ENCODE results near the gene MCTP2.
"Not testable (repeated sequence)": the region's sequence is repeated elsewhere in the genome, so short reads cannot be mapped to it uniquely, and the experiment has no call there.

The MCTP2 gene

GRCh38 chr15:94457661-94458060, 226.3 kb downstream of the MCTP2 start:
- no peak for DNase-seq

DNA sequence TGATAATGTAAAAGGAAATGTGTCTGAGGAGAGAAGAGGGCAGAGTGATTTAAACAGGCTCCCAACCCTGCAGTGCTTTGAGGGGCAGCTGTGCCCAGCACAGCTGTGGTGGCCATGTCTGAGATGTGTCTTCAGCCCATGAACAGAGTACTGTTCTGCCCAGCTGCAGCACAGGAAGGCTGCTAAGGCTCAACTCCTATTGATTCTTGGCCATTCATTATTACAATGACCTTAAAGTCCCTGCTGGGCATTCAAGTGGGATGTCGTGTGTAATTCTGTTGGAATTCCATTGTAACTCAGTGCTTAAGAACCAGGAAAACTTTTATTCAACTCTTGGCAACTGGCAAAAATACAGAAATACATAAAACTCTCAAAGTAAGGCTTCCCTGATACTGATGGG, 229.3 kb downstream of the MCTP2 start:
- no peak for DNase-seq

GRCh38 chr15:94467034-94467433, 235.7 kb downstream of the MCTP2 start:
- DNase-seq = no peak

GRCh38 chr15:94470492-94470891, 239.1 kb downstream of the MCTP2 start:
- DNase-seq = no peak

GRCh38 chr15:94476686-94477085, 245.3 kb downstream of the MCTP2 start:
- no peak for DNase-seq

DNA sequence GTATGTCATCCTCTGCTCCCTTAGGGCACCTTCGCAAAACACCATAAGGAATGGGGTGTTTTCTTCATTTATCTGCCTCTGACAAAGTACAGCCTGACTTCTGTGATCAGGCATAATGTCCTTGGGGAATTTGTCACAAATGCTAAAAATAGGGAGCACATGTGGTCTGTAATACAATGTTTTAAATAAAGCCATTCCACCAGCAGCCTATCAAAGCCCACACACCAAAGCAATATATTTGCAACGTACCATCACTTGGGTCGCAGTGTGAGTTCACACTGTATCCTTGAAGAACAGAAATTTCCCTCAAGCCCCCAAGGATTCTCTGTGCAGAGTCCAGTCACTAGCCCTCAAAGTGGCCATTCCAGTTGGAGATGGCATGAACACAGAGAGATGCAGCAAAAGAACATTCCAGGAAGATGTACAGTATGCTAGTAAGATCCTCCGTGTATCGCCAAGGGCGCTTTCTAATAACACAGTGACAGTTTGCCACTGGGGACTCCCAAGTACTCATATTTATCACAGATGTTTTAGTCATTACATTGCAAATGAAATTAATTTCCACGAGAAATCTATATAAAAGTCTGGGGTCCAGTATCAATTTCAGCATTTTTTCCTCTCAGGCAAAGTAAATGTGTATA, 246.7 kb downstream of the MCTP2 start:
- DNase-seq = no peak

GRCh38 chr15:94478763-94479162, 247.4 kb downstream of the MCTP2 start:
- DNase-seq = no peak

DNA sequence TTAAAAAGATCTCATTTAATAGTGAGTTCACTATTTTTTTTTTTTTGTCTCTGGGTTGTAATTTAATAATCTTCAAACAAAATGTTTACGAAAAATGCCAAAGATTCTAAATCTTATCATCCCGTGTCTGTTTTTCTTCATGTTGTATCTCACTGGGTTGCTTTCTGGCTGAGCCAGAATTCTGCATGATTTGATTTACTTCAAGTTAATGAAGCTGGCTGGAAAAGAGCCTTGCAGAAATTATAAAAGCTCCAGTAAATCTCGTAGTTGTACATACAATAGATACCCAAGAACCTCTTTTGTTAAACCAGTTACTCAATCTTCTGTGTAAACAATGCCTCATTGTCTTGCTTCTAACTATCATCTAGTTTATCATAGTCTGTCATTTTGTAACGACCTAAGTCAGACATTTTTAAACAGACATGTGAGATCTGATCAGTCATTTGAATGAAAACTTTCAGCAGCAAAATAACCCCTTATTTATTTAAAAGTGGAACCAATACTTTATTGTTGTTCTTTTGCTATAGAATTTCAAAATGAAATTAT, 249.0 kb downstream of the MCTP2 start:
- DNase-seq = no peak

DNA sequence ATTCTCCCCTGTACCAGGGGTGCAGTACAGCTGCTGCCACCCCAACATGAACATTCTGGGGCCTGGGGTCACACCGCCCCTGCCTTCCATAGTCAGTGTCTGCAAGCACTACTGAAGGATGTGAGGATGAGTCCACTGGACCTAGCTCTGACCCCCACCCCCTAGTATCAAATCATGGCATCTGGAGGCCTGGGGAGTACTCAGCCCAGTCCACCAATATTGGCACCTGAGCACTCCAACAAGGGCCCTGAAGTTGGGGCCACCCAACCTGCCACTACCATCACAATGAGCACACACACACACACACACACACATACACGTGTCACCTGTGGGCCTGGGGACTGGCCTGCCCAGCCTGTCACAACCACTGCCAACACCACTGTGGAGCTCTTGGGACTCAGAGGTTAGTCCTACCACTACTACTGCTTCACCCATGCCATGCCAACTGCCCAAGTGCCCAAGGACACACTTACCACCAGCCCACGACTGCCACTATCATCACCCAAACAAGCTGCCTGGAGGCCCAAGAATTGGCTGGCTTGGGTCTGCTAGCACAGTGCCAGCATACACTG, 253.9 kb downstream of the MCTP2 start:
- no peak for DNase-seq

DNA sequence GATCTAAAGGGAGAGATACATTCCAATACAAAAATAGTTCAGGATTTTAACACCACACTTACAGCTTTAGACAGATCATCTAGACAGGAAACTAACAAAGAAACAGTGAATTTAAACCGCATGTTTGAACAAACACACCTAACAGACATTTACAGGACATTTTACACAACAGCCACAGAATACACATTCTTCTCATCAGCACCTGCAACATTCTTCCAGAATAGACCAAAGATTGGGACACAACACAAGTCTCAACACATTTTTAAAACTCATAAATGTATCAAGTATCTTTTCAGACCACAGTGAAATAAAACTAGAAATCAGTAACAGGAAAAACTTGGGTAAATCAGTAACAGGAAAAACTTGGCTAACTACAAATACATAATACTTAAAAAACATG, 256.3 kb downstream of the MCTP2 start:
- DNase-seq = no peak

DNA sequence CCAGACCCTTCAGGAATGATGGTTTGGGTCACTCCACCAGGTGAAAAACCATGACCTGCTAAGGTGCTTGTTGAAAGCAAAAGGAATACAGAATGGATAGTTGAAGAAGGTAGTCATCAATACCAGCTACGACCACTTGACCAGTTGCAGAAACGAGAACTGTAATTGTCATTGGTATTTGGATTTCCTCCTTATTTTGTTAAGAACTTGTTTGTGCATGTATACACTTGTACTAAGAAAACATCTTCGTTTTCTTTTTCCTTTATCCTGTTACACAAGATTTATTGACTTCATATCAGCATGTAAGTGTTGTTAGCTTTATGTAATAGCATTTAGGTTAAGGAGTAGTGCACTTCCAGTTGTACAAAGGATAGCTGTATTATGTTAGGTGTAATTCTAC, 261.8 kb downstream of the MCTP2 start:
- DNase-seq = no peak

GRCh38 chr15:94493586-94493985, 262.2 kb downstream of the MCTP2 start:
- DNase-seq = not testable (repeated sequence)

DNA sequence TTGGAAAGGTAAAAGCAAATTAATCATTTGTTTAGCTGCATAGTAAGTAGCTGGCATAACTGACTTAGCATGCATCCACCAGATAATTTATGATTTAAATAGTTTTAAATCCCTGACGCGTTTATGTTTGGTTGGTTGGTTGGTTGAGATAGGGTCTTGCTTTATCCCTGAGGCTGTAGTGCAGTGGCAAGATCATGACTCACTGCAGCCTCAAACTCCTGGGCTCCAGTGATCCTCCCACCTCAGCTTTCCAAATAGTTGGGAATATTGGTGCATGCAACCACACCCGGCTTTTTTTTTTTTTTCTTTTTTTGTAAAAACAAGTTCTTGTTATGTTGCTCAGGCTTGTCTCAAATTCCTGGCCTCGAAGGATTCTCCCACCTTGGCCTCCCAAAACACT, 263.4 kb downstream of the MCTP2 start:
- DNase-seq = no peak

DNA sequence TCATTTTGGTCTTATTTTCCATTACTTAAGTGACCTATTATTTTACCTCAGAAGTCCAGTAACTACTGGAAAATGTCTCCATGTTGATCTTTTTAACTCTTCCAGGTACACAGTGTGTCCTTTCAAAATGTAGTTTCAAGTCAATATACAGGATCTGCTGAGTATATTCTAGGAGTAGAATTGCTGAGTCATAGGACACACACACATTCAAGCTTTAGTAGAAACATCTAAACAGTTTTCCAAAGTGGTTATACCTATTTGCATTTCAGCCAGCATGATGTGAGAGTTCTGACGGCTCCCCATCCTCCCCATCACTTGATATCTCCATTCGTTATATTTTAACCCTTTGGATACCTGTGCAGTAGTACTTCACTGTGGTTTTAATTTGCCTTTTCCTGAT, 271.9 kb downstream of the MCTP2 start:
- DNase-seq = no peak

- no peak for DNase-seq
These were observed 277.9 kb downstream of the MCTP2 start for GRCh38 chr15:94509259-94509658.

- no peak for DNase-seq
These were observed 290.8 kb downstream of the MCTP2 start for GRCh38 chr15:94522125-94522524.

DNA sequence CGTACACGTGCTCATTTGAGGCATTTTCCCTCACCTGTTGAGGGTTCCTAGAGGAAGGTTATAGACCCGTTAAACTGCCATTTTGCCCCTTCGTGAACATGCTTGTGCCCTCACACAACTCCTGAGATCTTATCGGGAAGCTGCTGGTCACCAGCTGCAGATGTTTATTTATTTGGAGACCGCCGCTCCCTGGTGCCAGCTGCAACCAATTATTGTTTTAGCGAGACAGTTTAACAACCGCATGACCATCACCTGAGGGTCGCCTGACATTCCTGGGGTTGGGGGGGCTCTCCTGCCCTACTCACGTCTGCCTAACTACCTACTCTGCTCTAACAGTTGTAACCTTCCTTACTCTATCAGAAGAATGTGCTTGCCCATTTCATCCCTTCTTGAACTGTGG, 292.5 kb downstream of the MCTP2 start:
- no peak for DNase-seq

GRCh38 chr15:94524565-94524964, 293.2 kb downstream of the MCTP2 start:
- DNase-seq = no peak

GRCh38 chr15:94526071-94526689, 294.8 kb downstream of the MCTP2 start:
- no peak for DNase-seq

DNA sequence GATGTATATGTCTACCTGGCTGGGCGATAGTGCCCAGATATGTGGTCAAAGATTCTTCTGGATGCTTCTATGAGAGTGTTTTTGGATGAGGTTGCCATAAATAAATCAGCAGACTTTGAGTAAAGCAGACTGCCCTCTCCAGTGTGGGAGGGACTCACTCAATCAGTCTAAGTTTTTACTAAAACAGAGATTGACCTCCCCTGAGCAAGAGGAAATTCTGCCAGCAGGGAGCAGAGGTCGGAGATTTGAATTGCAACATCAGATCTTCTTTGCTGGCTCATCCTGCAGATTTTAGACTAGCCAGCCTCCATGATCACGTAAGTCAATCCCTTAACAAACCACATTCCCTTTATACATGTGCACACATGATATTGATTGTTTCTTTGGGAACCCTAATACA, 300.9 kb downstream of the MCTP2 start:
- DNase-seq = no peak
